Astrocyte (in vitro differentiated cells and primary cell): ENCODE measurements around the gene CORO2B. TPM values are rescaled to one million over a fixed set of nuclear protein-coding genes. Genes with fewer than 3 reads are reported as not detected.

Source experiments
- DNase-seq: peaks from one replicate; pipeline ENCODE4 v3.0.0-alpha.2; 2010; ENCODE audit warnings: low read depth
- FAIRE-seq: peaks from 2 replicates; lab custom pipeline; 2011; peaks lifted over from hg19 to GRCh38; lab: Jason Lieb, UNC
- H2AFZ ChIP-seq: 2 replicates; pipeline ENCODE4 v1.6.0; 2012; ENCODE audit warnings: low read depth, low read length, inconsistent platforms
- H3K27ac ChIP-seq: 2 replicates; pipeline ENCODE4 v1.5.1; 2011; ENCODE audit warnings: low read depth, low read length, inconsistent platforms
- H3K27me3 ChIP-seq: 2 replicates; pipeline ENCODE4 v1.6.0; 2011; ENCODE audit warnings: low read length, inconsistent platforms; ENCODE audit not compliant: insufficient read depth
- H3K36me3 ChIP-seq: 2 replicates; pipeline ENCODE4 v1.5.1; 2011; ENCODE audit warnings: low read length, inconsistent platforms; ENCODE audit not compliant: insufficient read depth
- H3K4me1 ChIP-seq: 2 replicates; pipeline ENCODE4 v1.5.1; 2011; ENCODE audit warnings: low read length, inconsistent platforms; ENCODE audit not compliant: insufficient read depth
- H3K4me2 ChIP-seq: 2 replicates; pipeline ENCODE4 v1.6.0; 2012; ENCODE audit warnings: low read length, inconsistent platforms
- H3K4me3 ChIP-seq: 2 replicates; pipeline ENCODE4 v1.5.1; 2011; ENCODE audit warnings: low read depth, mild to moderate bottlenecking, low read length, inconsistent platforms; ENCODE audit not compliant: insufficient read depth
- H3K79me2 ChIP-seq: 2 replicates; pipeline ENCODE4 v1.6.0; 2012; ENCODE audit warnings: mild to moderate bottlenecking, low read length, inconsistent platforms; ENCODE audit not compliant: insufficient read depth
- H3K9ac ChIP-seq: 2 replicates; pipeline ENCODE4 v1.6.0; 2012; ENCODE audit warnings: mild to moderate bottlenecking, low read length, inconsistent platforms
- H3K9me3 ChIP-seq: 2 replicates; pipeline ENCODE4 v1.5.1; 2012; ENCODE audit warnings: low read depth, mild to moderate bottlenecking, low read length, inconsistent platforms; ENCODE audit not compliant: insufficient read depth
- H4K20me1 ChIP-seq: 2 replicates; pipeline ENCODE4 v1.6.0; 2012; ENCODE audit warnings: low read length, inconsistent platforms; ENCODE audit not compliant: insufficient read depth
- H3K27ac Mint-ChIP-seq: one replicate; pipeline ENCODE4 v1.8.0; 2021; ENCODE audit warnings: mild to moderate bottlenecking, mixed read lengths; ENCODE audit not compliant: unreplicated experiment
- H3K27me3 Mint-ChIP-seq: one replicate; pipeline ENCODE4 v1.8.0; 2021; ENCODE audit warnings: low read depth, mixed read lengths; ENCODE audit not compliant: unreplicated experiment
- H3K36me3 Mint-ChIP-seq: one replicate; pipeline ENCODE4 v1.8.0; 2021; ENCODE audit warnings: low read depth, mixed read lengths; ENCODE audit not compliant: unreplicated experiment
- H3K4me1 Mint-ChIP-seq: one replicate; pipeline ENCODE4 v1.8.0; 2021; ENCODE audit warnings: low read depth, mixed read lengths; ENCODE audit not compliant: unreplicated experiment
- H3K4me3 Mint-ChIP-seq: one replicate; pipeline ENCODE4 v1.8.0; 2021; ENCODE audit warnings: mild to moderate bottlenecking, moderate library complexity, mixed read lengths; ENCODE audit not compliant: unreplicated experiment
- H3K9me3 Mint-ChIP-seq: one replicate; pipeline ENCODE4 v1.8.0; 2021; ENCODE audit warnings: mild to moderate bottlenecking, mixed read lengths; ENCODE audit not compliant: unreplicated experiment
- CTCF ChIP-seq: IDR thresholded peaks from 2 replicates; pipeline ENCODE4 v1.5.1; 2011; ENCODE audit warnings: low read depth, mild to moderate bottlenecking, inconsistent platforms, low read length, moderate library complexity; ENCODE audit not compliant: insufficient read depth
- EZH2 ChIP-seq: IDR thresholded peaks from 2 replicates; pipeline ENCODE4 v1.6.1; 2012; ENCODE audit warnings: mild to moderate bottlenecking, low read length, inconsistent platforms; ENCODE audit not compliant: insufficient read depth
- total RNA-seq: library from RNA; stranded (reverse); gene quantifications from 2 replicates; pipeline ENCODE4 v1.2.1, GENCODE V29; 2021

The CORO2B gene
- total RNA-seq, 1 donor from 2014 or later = 7.4 TPM

- Mint-ChIP-seq H3K9me3 (peaks cover 20% of the 10 kb centered on the region), H3K4me1 (peaks cover 34% of the 10 kb centered on the region), H3K27me3 (no peaks in the 10 kb centered on the region), H3K27ac (peak overlapping the region; percentile 99), H3K4me3 (no peak overlapping the region), H3K36me3 (peaks cover 1% of the 10 kb centered on the region)
- Histone ChIP-seq H3K27ac (peak overlapping the region; percentile 84), H3K9me3 (peaks cover 2% of the 10 kb centered on the region), H3K4me2 (peak overlapping the region; percentile 11), H3K9ac (peak overlapping the region; percentile 40), H4K20me1 (no peaks in the 10 kb centered on the region), H3K27me3 (no peaks in the 10 kb centered on the region), H3K36me3 (no peaks in the 10 kb centered on the region), H3K4me1 (peaks cover 12% of the 10 kb centered on the region), H3K4me3 (no peak overlapping the region), H2AFZ (no peak overlapping the region), H3K79me2 (no peaks in the 10 kb centered on the region)
- peak; percentile 98 for DNase-seq
- TF ChIP-seq CTCF (no peak), EZH2 (no peak)
- FAIRE-seq = peak; percentile 93
Observed at GRCh38 chr15:68536331-68537095, 42.3 kb upstream of the CORO2B start.

GRCh38 chr15:68537097-68537496 lies 41.7 kb upstream of the CORO2B start:
- no peak for TF ChIP-seq EZH2
- no peak for TF ChIP-seq CTCF
- Histone ChIP-seq H3K9me3 (peaks cover 2% of the 10 kb centered on the region), H3K79me2 (no peaks in the 10 kb centered on the region), H3K9ac (peak overlapping the region; percentile 16), H3K27me3 (no peaks in the 10 kb centered on the region), H4K20me1 (no peaks in the 10 kb centered on the region), H3K36me3 (no peaks in the 10 kb centered on the region), H3K27ac (peak overlapping the region; percentile 84), H3K4me3 (no peak overlapping the region), H3K4me1 (peaks cover 12% of the 10 kb centered on the region), H3K4me2 (peak overlapping the region; percentile 11), H2AFZ (no peak overlapping the region)
- peak overlapping the region; percentile 99 for H3K27ac Mint-ChIP-seq
- FAIRE-seq (no peak), DNase-seq (no peak)
- no peaks in the 10 kb centered on the region for H3K27me3 Mint-ChIP-seq
- H3K4me3 Mint-ChIP-seq = no peak overlapping the region
- peaks cover 40% of the 10 kb centered on the region for H3K4me1 Mint-ChIP-seq
- peaks cover 22% of the 10 kb centered on the region for H3K9me3 Mint-ChIP-seq
- no peaks in the 10 kb centered on the region for H3K36me3 Mint-ChIP-seq

GRCh38 chr15:68537506-68537905 lies 41.3 kb upstream of the CORO2B start:
- peaks cover 19% of the 10 kb centered on the region for H3K9me3 Mint-ChIP-seq
- DNase-seq (no peak), FAIRE-seq (peak; percentile 99)
- Histone ChIP-seq H2AFZ (no peak overlapping the region), H3K9ac (no peak overlapping the region), H3K27me3 (no peaks in the 10 kb centered on the region), H3K9me3 (peaks cover 2% of the 10 kb centered on the region), H3K27ac (peak overlapping the region; percentile 84), H3K79me2 (no peaks in the 10 kb centered on the region), H3K4me1 (peaks cover 12% of the 10 kb centered on the region), H4K20me1 (no peaks in the 10 kb centered on the region), H3K36me3 (no peaks in the 10 kb centered on the region), H3K4me3 (no peak overlapping the region), H3K4me2 (no peak overlapping the region)
- H3K36me3 Mint-ChIP-seq = no peaks in the 10 kb centered on the region
- no peaks in the 10 kb centered on the region for H3K27me3 Mint-ChIP-seq
- H3K4me1 Mint-ChIP-seq = peaks cover 43% of the 10 kb centered on the region
- no peak overlapping the region for H3K4me3 Mint-ChIP-seq
- no peak for TF ChIP-seq EZH2
- no peak for TF ChIP-seq CTCF
- H3K27ac Mint-ChIP-seq = peak overlapping the region; percentile 99
